Astrocyte (in vitro differentiated cells and primary cell): Measurements from ENCODE around the gene UBE2M. TPM values are rescaled to one million over a fixed set of nuclear protein-coding genes. Genes with fewer than 3 reads are reported as not detected.

Experiments used
- DNase-seq: peaks from one replicate; pipeline ENCODE4 v3.0.0-alpha.2; 2010; ENCODE audit warnings: low read depth
- FAIRE-seq: peaks from 2 replicates; lab custom pipeline; 2011; peaks lifted over from hg19 to GRCh38; lab: Jason Lieb, UNC
- H2AFZ ChIP-seq: 2 replicates; pipeline ENCODE4 v1.6.0; 2012; ENCODE audit warnings: low read depth, low read length, inconsistent platforms
- H3K27ac ChIP-seq: 2 replicates; pipeline ENCODE4 v1.5.1; 2011; ENCODE audit warnings: low read depth, low read length, inconsistent platforms
- H3K27me3 ChIP-seq: 2 replicates; pipeline ENCODE4 v1.6.0; 2011; ENCODE audit warnings: low read length, inconsistent platforms; ENCODE audit not compliant: insufficient read depth
- H3K36me3 ChIP-seq: 2 replicates; pipeline ENCODE4 v1.5.1; 2011; ENCODE audit warnings: low read length, inconsistent platforms; ENCODE audit not compliant: insufficient read depth
- H3K4me1 ChIP-seq: 2 replicates; pipeline ENCODE4 v1.5.1; 2011; ENCODE audit warnings: low read length, inconsistent platforms; ENCODE audit not compliant: insufficient read depth
- H3K4me2 ChIP-seq: 2 replicates; pipeline ENCODE4 v1.6.0; 2012; ENCODE audit warnings: low read length, inconsistent platforms
- H3K4me3 ChIP-seq: 2 replicates; pipeline ENCODE4 v1.5.1; 2011; ENCODE audit warnings: low read depth, mild to moderate bottlenecking, low read length, inconsistent platforms; ENCODE audit not compliant: insufficient read depth
- H3K79me2 ChIP-seq: 2 replicates; pipeline ENCODE4 v1.6.0; 2012; ENCODE audit warnings: mild to moderate bottlenecking, low read length, inconsistent platforms; ENCODE audit not compliant: insufficient read depth
- H3K9ac ChIP-seq: 2 replicates; pipeline ENCODE4 v1.6.0; 2012; ENCODE audit warnings: mild to moderate bottlenecking, low read length, inconsistent platforms
- H3K9me3 ChIP-seq: 2 replicates; pipeline ENCODE4 v1.5.1; 2012; ENCODE audit warnings: low read depth, mild to moderate bottlenecking, low read length, inconsistent platforms; ENCODE audit not compliant: insufficient read depth
- H4K20me1 ChIP-seq: 2 replicates; pipeline ENCODE4 v1.6.0; 2012; ENCODE audit warnings: low read length, inconsistent platforms; ENCODE audit not compliant: insufficient read depth
- H3K27ac Mint-ChIP-seq: one replicate; pipeline ENCODE4 v1.8.0; 2021; ENCODE audit warnings: mild to moderate bottlenecking, mixed read lengths; ENCODE audit not compliant: unreplicated experiment
- H3K27me3 Mint-ChIP-seq: one replicate; pipeline ENCODE4 v1.8.0; 2021; ENCODE audit warnings: low read depth, mixed read lengths; ENCODE audit not compliant: unreplicated experiment
- H3K36me3 Mint-ChIP-seq: one replicate; pipeline ENCODE4 v1.8.0; 2021; ENCODE audit warnings: low read depth, mixed read lengths; ENCODE audit not compliant: unreplicated experiment
- H3K4me1 Mint-ChIP-seq: one replicate; pipeline ENCODE4 v1.8.0; 2021; ENCODE audit warnings: low read depth, mixed read lengths; ENCODE audit not compliant: unreplicated experiment
- H3K4me3 Mint-ChIP-seq: one replicate; pipeline ENCODE4 v1.8.0; 2021; ENCODE audit warnings: mild to moderate bottlenecking, moderate library complexity, mixed read lengths; ENCODE audit not compliant: unreplicated experiment
- H3K9me3 Mint-ChIP-seq: one replicate; pipeline ENCODE4 v1.8.0; 2021; ENCODE audit warnings: mild to moderate bottlenecking, mixed read lengths; ENCODE audit not compliant: unreplicated experiment
- CTCF ChIP-seq: IDR thresholded peaks from 2 replicates; pipeline ENCODE4 v1.5.1; 2011; ENCODE audit warnings: low read depth, mild to moderate bottlenecking, inconsistent platforms, low read length, moderate library complexity; ENCODE audit not compliant: insufficient read depth
- EZH2 ChIP-seq: IDR thresholded peaks from 2 replicates; pipeline ENCODE4 v1.6.1; 2012; ENCODE audit warnings: mild to moderate bottlenecking, low read length, inconsistent platforms; ENCODE audit not compliant: insufficient read depth
- total RNA-seq: library from RNA; stranded (reverse); gene quantifications from 2 replicates; pipeline ENCODE4 v1.2.1, GENCODE V29; 2021

UBE2M gene
- total RNA-seq, 1 donor from 2014 or later, result 113 TPM

- peaks cover 2% of the 10 kb centered on the region for H3K9me3 Mint-ChIP-seq
- no peak within 1 kb of the TSS for H3K4me3 ChIP-seq
- H3K4me3 Mint-ChIP-seq, result no peak within 1 kb of the TSS
- H3K9me3 ChIP-seq, result no peaks in the 10 kb centered on the region
- DNase-seq (no peak), FAIRE-seq (no peak)
- H3K36me3 ChIP-seq, result peaks cover 2% of the 10 kb centered on the region
- H2AFZ ChIP-seq, result no peak within 1 kb of the TSS
- H3K9ac ChIP-seq, result no peak within 1 kb of the TSS
- H3K27me3 ChIP-seq, result no peaks in the 10 kb centered on the region
- H3K27me3 Mint-ChIP-seq, result no peaks in the 10 kb centered on the region
- peaks cover 13% of the 10 kb centered on the region for H4K20me1 ChIP-seq
- H3K27ac ChIP-seq, result no peak within 1 kb of the TSS
- peaks cover 6% of the 10 kb centered on the region for H3K4me1 ChIP-seq
- H3K36me3 Mint-ChIP-seq, result peaks cover 17% of the 10 kb centered on the region
- no peak within 1 kb of the TSS for H3K4me2 ChIP-seq
- TF ChIP-seq EZH2 (no peak), CTCF (no peak)
- H3K27ac Mint-ChIP-seq, result no peak within 1 kb of the TSS
- peaks cover 14% of the 10 kb centered on the region for H3K4me1 Mint-ChIP-seq
- peaks cover 20% of the 10 kb centered on the region for H3K79me2 ChIP-seq
Observed at GRCh38 chr19:58511353-58512208, 46.8 kb downstream of the UBE2M start, which contains the start of gene SLC27A5. TSS of gene SLC27A5 (minus strand) at chr19:58511992. CDS start at chr19:58511955, 37 bp downstream.

GRCh38 chr19:58510084-58510862 is 48.1 kb downstream of the UBE2M start:
- Mint-ChIP-seq H3K4me3 (no peak overlapping the region), H3K36me3 (peaks cover 9% of the 10 kb centered on the region), H3K27ac (no peak overlapping the region), H3K9me3 (peaks cover 6% of the 10 kb centered on the region), H3K4me1 (peaks cover 3% of the 10 kb centered on the region), H3K27me3 (no peaks in the 10 kb centered on the region)
- Histone ChIP-seq H3K4me3 (no peak overlapping the region), H2AFZ (no peak overlapping the region), H3K79me2 (peaks cover 8% of the 10 kb centered on the region), H4K20me1 (peaks cover 3% of the 10 kb centered on the region), H3K9me3 (no peaks in the 10 kb centered on the region), H3K27me3 (no peaks in the 10 kb centered on the region), H3K36me3 (no peaks in the 10 kb centered on the region), H3K4me2 (no peak overlapping the region), H3K9ac (no peak overlapping the region), H3K27ac (no peak overlapping the region), H3K4me1 (peaks cover 6% of the 10 kb centered on the region)
- TF ChIP-seq EZH2 (no peak), CTCF (no peak)
- DNase-seq (no peak), FAIRE-seq (no peak)
